ENCODE data around the gene TCF21. TPM values are rescaled to one million over a fixed set of nuclear protein-coding genes. Genes with fewer than 3 reads are reported as not detected.
"Not testable (repeated sequence)": the region's sequence is repeated elsewhere in the genome, so short reads cannot be mapped to it uniquely, and the experiment has no call there.

Gene TCF21
- total and polyA plus RNA-seq, 8 donors, result 0.08 to 2.3 (median 0.65) TPM

GRCh38 chr6:133919362-133919761 lies 30.4 kb downstream of the TCF21 start:
- no peak for FAIRE-seq
- TF ChIP-seq CTCF (IDR thresholded peaks at IDR 0.05), result no peak
- Histone ChIP-seq H3K9me3 (no peaks in the 10 kb centered on the region), H3K36me3 (no peaks in the 10 kb centered on the region), H3K4me1 (no peaks in the 10 kb centered on the region), H3K4me3 (no peak overlapping the region), H3K27ac (no peak overlapping the region), H3K27me3 (no peaks in the 10 kb centered on the region)
- DNase-seq, result no peak
- intact Hi-C loops (cut with DNase I), result loop anchor here in 2 of 3 donors (5.0 to 10.0 kb wide), 2 partner anchors 352 to 355 kb away; no protein-coding TSS in a partner anchor
- ATAC-seq, result no peak
- WGBS, 2 donors, result 54 to 64% methylated on average over 5 of the region's 5 CpGs

- ATAC-seq, result peak; percentile 53 to 82 (median 76)
- H3K4me3 ChIP-seq, result no peak overlapping the region
- H3K4me1 ChIP-seq, result no peaks in the 10 kb centered on the region
- H3K9me3 ChIP-seq, result no peaks in the 10 kb centered on the region
- peak; percentile 55 to 77 (median 69) for TF ChIP-seq CTCF (IDR thresholded peaks at IDR 0.05)
- no peaks in the 10 kb centered on the region for H3K36me3 ChIP-seq
- WGBS, 2 donors, result 22% methylated on average over 6 of the region's 6 CpGs
- no peak overlapping the region for H3K27ac ChIP-seq
- intact Hi-C loops (cut with DNase I), result loop anchor here in 2 of 3 donors (5.0 to 10.0 kb wide), 2 partner anchors 173 to 176 kb away; no protein-coding TSS in a partner anchor
- H3K27me3 ChIP-seq, result no peaks in the 10 kb centered on the region
- FAIRE-seq, result no peak
- peak in 5 of 6 donors; percentile 46 to 82 (median 71) for DNase-seq
Measured at GRCh38 chr6:133921249-133921859, 32.4 kb downstream of the TCF21 start.

- intact Hi-C loops (cut with DNase I), result loop anchor here in 2 of 3 donors (5.0 to 10.0 kb wide), 2 partner anchors 171 to 173 kb away; no protein-coding TSS in a partner anchor
- WGBS, 2 donors, result 17 to 18% methylated on average over 6 of the region's 6 CpGs
- Histone ChIP-seq H3K27ac (no peak overlapping the region), H3K9me3 (no peaks in the 10 kb centered on the region), H3K27me3 (peaks cover 0 to 6% (median 0%) of the 10 kb centered on the region in 4 donors), H3K4me3 (no peak overlapping the region), H3K4me1 (no peaks in the 10 kb centered on the region), H3K36me3 (no peaks in the 10 kb centered on the region)
- peak; percentile 93 for FAIRE-seq
- peak; percentile 62 to 83 (median 73) for TF ChIP-seq CTCF (IDR thresholded peaks at IDR 0.05)
- peak in 3 of 6 donors; percentile 49 to 79 (median 50) for DNase-seq
- ATAC-seq, result peak; percentile 96 to 98 (median 97)
Measured at GRCh38 chr6:133923938-133924593, 35.2 kb downstream of the TCF21 start.

GRCh38 chr6:133931221-133931620 lies 42.3 kb downstream of the TCF21 start:
- not testable (repeated sequence) for FAIRE-seq, H3K4me1 ChIP-seq, H3K36me3 ChIP-seq, H3K27ac ChIP-seq, H3K4me3 ChIP-seq, DNase-seq, H3K27me3 ChIP-seq, ATAC-seq, H3K9me3 ChIP-seq
- intact Hi-C loops (cut with DNase I), result loop anchor here in 2 of 3 donors (5.0 to 10.0 kb wide), 2 partner anchors 161 to 164 kb away; no protein-coding TSS in a partner anchor
- 82% methylated on average over 6 of the region's 6 CpGs for WGBS, 2 donors

DNA sequence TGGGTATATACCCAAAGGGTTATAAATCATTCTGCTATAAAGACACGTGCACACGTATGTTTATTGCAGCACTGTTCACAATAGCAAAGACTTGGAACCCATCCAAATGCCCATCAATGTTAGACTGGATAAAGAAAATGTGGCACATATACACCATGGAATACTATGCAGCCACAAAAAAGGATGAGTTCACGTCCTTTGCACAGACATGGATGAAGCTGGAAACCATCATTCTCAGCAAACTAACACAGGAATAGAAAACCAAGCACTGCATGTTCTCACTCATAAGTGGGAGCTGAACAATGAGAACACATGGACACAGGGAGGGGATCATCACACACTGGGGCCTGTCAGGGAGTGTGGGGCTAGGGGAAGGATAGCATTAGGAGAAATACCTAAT lies 47.4 kb downstream of the TCF21 start:
- not testable (repeated sequence) for DNase-seq, FAIRE-seq, H3K27ac ChIP-seq, H3K27me3 ChIP-seq, H3K4me1 ChIP-seq, H3K4me3 ChIP-seq, ATAC-seq, H3K36me3 ChIP-seq, H3K9me3 ChIP-seq
- intact Hi-C loops (cut with DNase I), result loop anchor here in 1 of 3 donors (10.0 kb wide), 1 partner anchor 158 kb away; no protein-coding TSS in a partner anchor
- 89 to 97% methylated on average over 3 of the region's 3 CpGs for WGBS, 2 donors

Measured in pancreas (tissue), 10 donors.